ENCODE measurements around the gene MCF2L. TPM values are rescaled to one million over a fixed set of nuclear protein-coding genes. Genes with fewer than 3 reads are reported as not detected.

The MCF2L gene
- total RNA-seq, 1 experiment from 2014 or later, result 9.5 TPM

DNA sequence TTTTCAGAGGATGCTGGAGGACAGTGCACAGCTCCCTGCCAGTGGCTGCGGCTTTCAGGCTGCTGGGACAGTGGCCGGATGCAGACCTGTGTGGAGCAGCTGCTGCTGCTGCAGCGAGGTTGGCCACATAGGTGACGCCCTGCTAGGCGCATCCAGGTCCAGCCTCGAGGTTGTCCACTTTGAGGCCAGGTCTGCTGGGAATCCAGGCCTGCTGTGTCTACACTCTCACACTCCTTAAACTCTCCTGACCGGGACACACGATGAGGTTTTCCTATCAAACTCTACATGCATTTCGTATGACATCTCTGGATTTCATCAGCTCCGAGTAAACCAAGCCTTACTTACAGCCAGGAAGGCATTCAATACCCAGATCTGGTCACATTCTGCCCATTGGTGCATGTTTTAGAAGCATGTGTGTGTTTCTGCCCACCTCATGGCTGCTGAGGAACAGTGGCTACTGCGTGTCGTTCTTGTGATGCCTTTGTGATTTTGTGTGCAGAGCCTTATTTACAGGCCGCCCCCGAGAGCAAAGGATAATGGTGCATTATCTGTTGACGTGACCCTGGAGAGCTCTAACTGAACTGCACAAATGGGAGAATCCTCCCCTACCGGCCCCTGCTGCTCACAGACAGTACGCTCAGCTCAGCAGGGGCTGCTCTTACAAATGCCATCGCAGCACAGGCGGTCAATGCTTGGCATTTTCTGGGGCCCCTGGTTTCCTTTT lies 12.3 kb upstream of the MCF2L start:
- intact Hi-C loops (cut with micrococcal nuclease; ENCODE audit: unreplicated experiment), result no loop called here
- DNase-seq (ENCODE audit: low spot score), result no peak
- TF ChIP-seq, protein P1, sequence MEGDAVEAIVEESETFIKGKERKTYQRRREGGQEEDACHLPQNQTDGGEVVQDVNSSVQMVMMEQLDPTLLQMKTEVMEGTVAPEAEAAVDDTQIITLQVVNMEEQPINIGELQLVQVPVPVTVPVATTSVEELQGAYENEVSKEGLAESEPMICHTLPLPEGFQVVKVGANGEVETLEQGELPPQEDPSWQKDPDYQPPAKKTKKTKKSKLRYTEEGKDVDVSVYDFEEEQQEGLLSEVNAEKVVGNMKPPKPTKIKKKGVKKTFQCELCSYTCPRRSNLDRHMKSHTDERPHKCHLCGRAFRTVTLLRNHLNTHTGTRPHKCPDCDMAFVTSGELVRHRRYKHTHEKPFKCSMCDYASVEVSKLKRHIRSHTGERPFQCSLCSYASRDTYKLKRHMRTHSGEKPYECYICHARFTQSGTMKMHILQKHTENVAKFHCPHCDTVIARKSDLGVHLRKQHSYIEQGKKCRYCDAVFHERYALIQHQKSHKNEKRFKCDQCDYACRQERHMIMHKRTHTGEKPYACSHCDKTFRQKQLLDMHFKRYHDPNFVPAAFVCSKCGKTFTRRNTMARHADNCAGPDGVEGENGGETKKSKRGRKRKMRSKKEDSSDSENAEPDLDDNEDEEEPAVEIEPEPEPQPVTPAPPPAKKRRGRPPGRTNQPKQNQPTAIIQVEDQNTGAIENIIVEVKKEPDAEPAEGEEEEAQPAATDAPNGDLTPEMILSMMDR (conservative IDR thresholded peaks at IDR 0.05; ENCODE audit: low read depth, low read length), result no peak
- TF ChIP-seq EZH2 (IDR thresholded peaks at IDR 0.05; ENCODE audit: borderline replicate concordance, low read depth, low read length, poor library complexity, severe bottlenecking), result no peak
- H3K27ac ChIP-seq (ENCODE audit: low read depth, low read length, poor library complexity, severe bottlenecking), result no peak overlapping the region
- CTCF ChIA-PET, result no interaction called here
- POLR2A ChIA-PET (ENCODE audit: low non-redundant PET), result no interaction called here
- H3K9me3 ChIP-seq (ENCODE audit: low read depth, low read length, poor library complexity, severe bottlenecking), result no peaks in the 10 kb centered on the region
- no peaks in the 10 kb centered on the region for H3K4me1 ChIP-seq (ENCODE audit: insufficient read depth, low read length, poor library complexity, severe bottlenecking)
- no peaks in the 10 kb centered on the region for H3K36me3 ChIP-seq (ENCODE audit: insufficient read depth, low read length, poor library complexity, severe bottlenecking)
- no peak overlapping the region for H3K4me3 ChIP-seq (ENCODE audit: low read depth, low read length, poor library complexity, severe bottlenecking)
- no TSS peak for BruUV-seq (replicated peaks)
- H3K27me3 ChIP-seq (replicated peaks; ENCODE audit: insufficient read depth, low read depth, low read length, poor library complexity), result peaks cover 9% of the 10 kb centered on the region

GRCh38 chr13:112957295-112957677 lies 11.7 kb upstream of the MCF2L start:
- Histone ChIP-seq H3K27ac (ENCODE audit: low read depth, low read length, poor library complexity, severe bottlenecking) (no peak overlapping the region), H3K9me3 (ENCODE audit: low read depth, low read length, poor library complexity, severe bottlenecking) (no peaks in the 10 kb centered on the region), H3K4me1 (ENCODE audit: insufficient read depth, low read length, poor library complexity, severe bottlenecking) (no peaks in the 10 kb centered on the region), H3K27me3 (replicated peaks; ENCODE audit: insufficient read depth, low read depth, low read length, poor library complexity) (peaks cover 4% of the 10 kb centered on the region), H3K36me3 (ENCODE audit: insufficient read depth, low read length, poor library complexity, severe bottlenecking) (no peaks in the 10 kb centered on the region), H3K4me3 (ENCODE audit: low read depth, low read length, poor library complexity, severe bottlenecking) (no peak overlapping the region)
- POLR2A ChIA-PET (ENCODE audit: low non-redundant PET), result no interaction called here
- DNase-seq (ENCODE audit: low spot score), result no peak
- intact Hi-C loops (cut with micrococcal nuclease; ENCODE audit: unreplicated experiment), result no loop called here
- BruUV-seq (replicated peaks), result no TSS peak
- CTCF ChIA-PET, result no interaction called here
- no peak for TF ChIP-seq EZH2 (IDR thresholded peaks at IDR 0.05; ENCODE audit: borderline replicate concordance, low read depth, low read length, poor library complexity, severe bottlenecking)
- TF ChIP-seq, protein P1 (conservative IDR thresholded peaks at IDR 0.05; ENCODE audit: low read depth, low read length), result no peak

- Histone ChIP-seq H3K36me3 (ENCODE audit: insufficient read depth, low read length, poor library complexity, severe bottlenecking) (no peaks in the 10 kb centered on the region), H3K27me3 (replicated peaks; ENCODE audit: insufficient read depth, low read depth, low read length, poor library complexity) (no peaks in the 10 kb centered on the region), H3K27ac (ENCODE audit: low read depth, low read length, poor library complexity, severe bottlenecking) (no peak overlapping the region), H3K4me3 (ENCODE audit: low read depth, low read length, poor library complexity, severe bottlenecking) (no peak overlapping the region), H3K9me3 (ENCODE audit: low read depth, low read length, poor library complexity, severe bottlenecking) (no peaks in the 10 kb centered on the region), H3K4me1 (ENCODE audit: insufficient read depth, low read length, poor library complexity, severe bottlenecking) (no peaks in the 10 kb centered on the region)
- TF ChIP-seq, protein P1 (conservative IDR thresholded peaks at IDR 0.05; ENCODE audit: low read depth, low read length), result no peak
- no peak for TF ChIP-seq EZH2 (IDR thresholded peaks at IDR 0.05; ENCODE audit: borderline replicate concordance, low read depth, low read length, poor library complexity, severe bottlenecking)
- ChIA-PET POLR2A (ENCODE audit: low non-redundant PET) (no interaction called here), CTCF (no interaction called here)
- intact Hi-C loops (cut with micrococcal nuclease; ENCODE audit: unreplicated experiment), result no loop called here
- no TSS peak for BruUV-seq (replicated peaks)
- DNase-seq (ENCODE audit: low spot score), result no peak
Observed at GRCh38 chr13:112958127-112958989, 10.7 kb upstream of the MCF2L start.
